OCI-LY3 (cell line): ENCODE measurements around the gene SLC27A4.

Experiments used
- EZH2phosphoT487 ChIP-seq: fragments of 200-600 bp; shearing (Covaris generic); IDR thresholded peaks from 2 replicates; pipeline ENCODE4 v1.6.1; 2018; ENCODE audit warnings: antibody characterized with exemption, mixed run types, low read depth
- TF ChIP-seq, protein P1 (sequence below): fragments of 200-600, 300-600 bp; sonication (generic); IDR thresholded peaks from 2 replicates; pipeline ENCODE4 v1.5.1; 2014; ENCODE audit warnings: antibody characterized with exemption, low read length, low read depth

DNA sequence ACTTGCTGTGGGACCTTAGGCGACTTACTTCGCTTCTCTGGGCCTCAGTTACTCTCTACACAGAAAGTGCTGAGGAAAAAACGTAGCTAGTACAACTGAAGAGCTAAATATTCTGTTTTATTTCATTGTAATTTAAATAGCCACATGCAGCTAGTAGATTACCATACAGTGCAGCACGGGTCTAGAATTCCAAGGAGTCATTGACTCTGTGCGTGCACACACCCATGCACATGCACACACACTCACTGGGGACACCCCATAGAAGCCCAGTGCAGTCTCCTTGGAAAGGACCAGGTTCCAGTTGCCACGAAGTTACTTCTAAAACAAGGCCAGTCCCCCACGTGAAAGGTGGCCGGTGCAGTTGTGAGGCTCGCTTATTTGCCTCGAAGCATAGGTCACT, 47.8 kb downstream of the SLC27A4 start:
- TF ChIP-seq, protein P1, sequence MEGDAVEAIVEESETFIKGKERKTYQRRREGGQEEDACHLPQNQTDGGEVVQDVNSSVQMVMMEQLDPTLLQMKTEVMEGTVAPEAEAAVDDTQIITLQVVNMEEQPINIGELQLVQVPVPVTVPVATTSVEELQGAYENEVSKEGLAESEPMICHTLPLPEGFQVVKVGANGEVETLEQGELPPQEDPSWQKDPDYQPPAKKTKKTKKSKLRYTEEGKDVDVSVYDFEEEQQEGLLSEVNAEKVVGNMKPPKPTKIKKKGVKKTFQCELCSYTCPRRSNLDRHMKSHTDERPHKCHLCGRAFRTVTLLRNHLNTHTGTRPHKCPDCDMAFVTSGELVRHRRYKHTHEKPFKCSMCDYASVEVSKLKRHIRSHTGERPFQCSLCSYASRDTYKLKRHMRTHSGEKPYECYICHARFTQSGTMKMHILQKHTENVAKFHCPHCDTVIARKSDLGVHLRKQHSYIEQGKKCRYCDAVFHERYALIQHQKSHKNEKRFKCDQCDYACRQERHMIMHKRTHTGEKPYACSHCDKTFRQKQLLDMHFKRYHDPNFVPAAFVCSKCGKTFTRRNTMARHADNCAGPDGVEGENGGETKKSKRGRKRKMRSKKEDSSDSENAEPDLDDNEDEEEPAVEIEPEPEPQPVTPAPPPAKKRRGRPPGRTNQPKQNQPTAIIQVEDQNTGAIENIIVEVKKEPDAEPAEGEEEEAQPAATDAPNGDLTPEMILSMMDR, result no peak
- no peak for TF ChIP-seq EZH2phosphoT487
